KMS-11 (cell line): Measurements from ENCODE around the gene ZFP36.

Experiments
- H2AFZ ChIP-seq: fragments of 200-600 bp; sonication (generic); 2 replicates; pipeline ENCODE4 v1.6.1; 2016; ENCODE audit warnings: antibody characterized with exemption, mixed run types, low read depth
- H3K27ac ChIP-seq: fragments of 200-600 bp; sonication (generic); 2 replicates; pipeline ENCODE4 v1.6.1; 2016; ENCODE audit warnings: mild to moderate bottlenecking, mixed run types
- H3K27me3 ChIP-seq: fragments of 200-600 bp; sonication (generic); 2 replicates; pipeline ENCODE4 v1.6.1; 2017; ENCODE audit warnings: mild to moderate bottlenecking, low read depth, mixed run types, moderate library complexity; ENCODE audit not compliant: insufficient read depth
- H3K36me3 ChIP-seq: fragments of 200-600 bp; sonication (generic); 2 replicates; pipeline ENCODE4 v1.6.1; 2017; ENCODE audit warnings: mild to moderate bottlenecking, mixed run types; ENCODE audit not compliant: insufficient read depth
- H3K4me1 ChIP-seq: fragments of 200-600 bp; sonication (generic); 2 replicates; pipeline ENCODE4 v1.6.1; 2016; ENCODE audit warnings: mild to moderate bottlenecking, low read depth, mixed run types; ENCODE audit not compliant: poor library complexity, severe bottlenecking
- H3K4me2 ChIP-seq: fragments of 200-600 bp; sonication (generic); 2 replicates; pipeline ENCODE4 v1.7.0; 2016; ENCODE audit warnings: mild to moderate bottlenecking, mixed run types
- H3K4me3 ChIP-seq: fragments of 200-600 bp; sonication (generic); IDR thresholded peaks from 2 replicates; pipeline ENCODE4 v1.6.1; 2017; ENCODE audit warnings: low read depth, low read length, mixed read lengths; ENCODE audit not compliant: insufficient read depth
- H3K79me2 ChIP-seq: fragments of 200-600 bp; sonication (generic); 2 replicates; pipeline ENCODE4 v1.6.1; 2016; ENCODE audit warnings: low read depth, mixed run types; ENCODE audit not compliant: insufficient read depth
- H3K9ac ChIP-seq: fragments of 200-600 bp; sonication (generic); 2 replicates; pipeline ENCODE4 v1.6.1; 2016; ENCODE audit warnings: mild to moderate bottlenecking, mixed run types
- H4K20me1 ChIP-seq: fragments of 200-600 bp; sonication (generic); 2 replicates; pipeline ENCODE4 v1.6.1; 2016; ENCODE audit warnings: mild to moderate bottlenecking, mixed run types; ENCODE audit not compliant: insufficient read depth
- CTCF ChIP-seq: fragments of 200-600 bp; sonication (generic); conservative IDR thresholded peaks from 2 replicates; pipeline ENCODE4 v1.6.1; 2017; ENCODE audit warnings: low read depth, mild to moderate bottlenecking, antibody characterized with exemption, low read length, moderate library complexity, mixed read lengths

ZFP36 gene

GRCh38 chr19:39397360-39398296 is 9.0 kb upstream of the ZFP36 start:
- no peak overlapping the region for H2AFZ ChIP-seq
- no peaks in the 10 kb centered on the region for H3K27me3 ChIP-seq
- H4K20me1 ChIP-seq = no peaks in the 10 kb centered on the region
- H3K4me1 ChIP-seq = peaks cover 55% of the 10 kb centered on the region
- peaks cover 9% of the 10 kb centered on the region for H3K79me2 ChIP-seq
- 0 out of 2 replicates have a peak, but pooled peaks cover 6% of the 10 kb centered on the region for H3K36me3 ChIP-seq
- peak overlapping the region; percentile 47; the same call in 1 of the 2 replicates for H3K27ac ChIP-seq
- peak overlapping the region; percentile 66 for H3K4me2 ChIP-seq
- H3K4me3 ChIP-seq = no peak overlapping the region
- TF ChIP-seq CTCF = peak; percentile 90
- H3K9ac ChIP-seq = no peak overlapping the region; the same call in 1 of the 2 replicates

GRCh38 chr19:39398297-39398864 is 8.3 kb upstream of the ZFP36 start:
- no peak overlapping the region for H3K4me3 ChIP-seq
- no peaks in the 10 kb centered on the region for H4K20me1 ChIP-seq
- H3K4me1 ChIP-seq = peaks cover 62% of the 10 kb centered on the region
- H3K27ac ChIP-seq = peak overlapping the region; percentile 47; the same call in 1 of the 2 replicates
- H3K9ac ChIP-seq = no peak overlapping the region; the same call in 1 of the 2 replicates
- TF ChIP-seq CTCF = no peak
- no peaks in the 10 kb centered on the region for H3K27me3 ChIP-seq
- H2AFZ ChIP-seq = no peak overlapping the region
- H3K36me3 ChIP-seq = 0 out of 2 replicates have a peak, but pooled peaks cover 3% of the 10 kb centered on the region
- H3K4me2 ChIP-seq = peak overlapping the region; percentile 66; the same call in 1 of the 2 replicates
- H3K79me2 ChIP-seq = peaks cover 4% of the 10 kb centered on the region; the same call in 1 of the 2 replicates

GRCh38 chr19:39399668-39400050 is 7.0 kb upstream of the ZFP36 start:
- peaks cover 75% of the 10 kb centered on the region for H3K4me1 ChIP-seq
- TF ChIP-seq CTCF = no peak
- H3K36me3 ChIP-seq = no peaks in the 10 kb centered on the region
- no peaks in the 10 kb centered on the region for H4K20me1 ChIP-seq
- H3K27ac ChIP-seq = no peak overlapping the region
- H3K4me2 ChIP-seq = no peak overlapping the region
- no peaks in the 10 kb centered on the region for H3K79me2 ChIP-seq
- no peak overlapping the region for H2AFZ ChIP-seq
- H3K4me3 ChIP-seq = no peak overlapping the region
- no peak overlapping the region for H3K9ac ChIP-seq
- H3K27me3 ChIP-seq = no peaks in the 10 kb centered on the region

- Histone ChIP-seq H3K36me3 (no peaks in the 10 kb centered on the region), H3K4me1 (peaks cover 79% of the 10 kb centered on the region), H4K20me1 (no peaks in the 10 kb centered on the region), H3K4me3 (no peak overlapping the region), H3K27ac (no peak overlapping the region), H2AFZ (no peak overlapping the region), H3K4me2 (no peak overlapping the region), H3K79me2 (no peaks in the 10 kb centered on the region), H3K9ac (no peak overlapping the region), H3K27me3 (no peaks in the 10 kb centered on the region)
- TF ChIP-seq CTCF = no peak
These were observed 6.6 kb upstream of the ZFP36 start for GRCh38 chr19:39400061-39400460.
